Fibroblast of lung (primary cell): ENCODE measurements around the gene WDR48. TPM values are rescaled to one million over a fixed set of nuclear protein-coding genes. Genes with fewer than 3 reads are reported as not detected.
A peak's percentile ranks its signal among the peaks of the same experiment; 100 is the strongest.

Source experiments
- DNase-seq, 2 donors: peaks; one replicate each; pipeline versions ENCODE4 v3.0.0 to v3.0.0-alpha.2; 2010; ENCODE audit warnings: low read depth in 2 of 2
- H2AFZ ChIP-seq: 2 replicates; pipeline ENCODE4 v1.5.1; 2012; ENCODE audit warnings: low read length, control low read depth, inconsistent platforms
- H3K27ac ChIP-seq: 2 replicates; pipeline ENCODE4 v1.5.1; 2011; ENCODE audit warnings: low read length, control low read depth; ENCODE audit not compliant: insufficient read depth
- H3K27me3 ChIP-seq: 2 replicates; pipeline ENCODE4 v1.5.1; 2011; ENCODE audit warnings: mild to moderate bottlenecking, low read length; ENCODE audit not compliant: control insufficient read depth, insufficient read depth
- H3K36me3 ChIP-seq: 2 replicates; pipeline ENCODE4 v1.5.1; 2011; ENCODE audit warnings: low read length; ENCODE audit not compliant: control insufficient read depth, insufficient read depth
- H3K4me1 ChIP-seq: 2 replicates; pipeline ENCODE4 v1.5.1; 2011; ENCODE audit warnings: low read length; ENCODE audit not compliant: control insufficient read depth, insufficient read depth; ENCODE audit errors: extremely low read depth
- H3K4me2 ChIP-seq: 2 replicates; pipeline ENCODE4 v1.5.1; 2011; ENCODE audit warnings: low read length, control low read depth; ENCODE audit not compliant: insufficient read depth; ENCODE audit errors: extremely low read depth
- H3K4me3 ChIP-seq, 4 experiments: fragments of 200-600 bp in 1 of 4; sonication (generic) in 1 of 4; replicated peaks in 1 of 4; 2 replicates each; pipeline ENCODE4 v1.5.1; 2011 to 2016; ENCODE audit warnings: low read length in 4 of 4, low read depth in 3 of 4, mild to moderate bottlenecking in 3 of 4, control low read depth in 2 of 4, inconsistent platforms in 1 of 4, mixed read lengths in 1 of 4; ENCODE audit not compliant: insufficient read depth in 1 of 4; ENCODE audit errors: control extremely low read depth in 1 of 4
- H3K79me2 ChIP-seq: 2 replicates; pipeline ENCODE4 v1.5.1; 2012; ENCODE audit warnings: mild to moderate bottlenecking, low read length, inconsistent platforms; ENCODE audit not compliant: control insufficient read depth, insufficient read depth
- H3K9ac ChIP-seq: 2 replicates; pipeline ENCODE4 v1.5.1; 2011; ENCODE audit warnings: mild to moderate bottlenecking, low read length, control low read depth; ENCODE audit not compliant: insufficient read depth
- H3K9me3 ChIP-seq: 2 replicates; pipeline ENCODE4 v1.5.1; 2012; ENCODE audit warnings: low read depth, low read length; ENCODE audit not compliant: control insufficient read depth, insufficient read depth
- H4K20me1 ChIP-seq: 2 replicates; pipeline ENCODE4 v1.5.1; 2011; ENCODE audit warnings: low read length; ENCODE audit not compliant: control insufficient read depth, insufficient read depth; ENCODE audit errors: extremely low read depth
- EZH2 ChIP-seq: IDR thresholded peaks from 2 replicates; pipeline ENCODE4 v1.5.1; 2012; ENCODE audit warnings: low read length, control low read depth, mild to moderate bottlenecking; ENCODE audit errors: missing control alignments
- polyA plus RNA-seq, 2 donors: library from polyadenylated mRNA; depleted of rRNA in 1 of 2; stranded (reverse) in 1 of 2; unstranded in 1 of 2; fragments of >200 nt; gene quantifications; 2 replicates each; pipeline ENCODE4 v1.2.1, GENCODE V29; 2011 to 2012; ENCODE audit warnings: missing spikeins in 1 of 2
- total RNA-seq: library from RNA; depleted of rRNA; stranded (reverse); fragments of >200 nt; gene quantifications from 2 replicates; pipeline ENCODE4 v1.2.1, GENCODE V29; 2014
- TF ChIP-seq, protein P1 (sequence below), 2 donors: IDR thresholded peaks in 1 of 2; conservative IDR thresholded peaks in 1 of 2; 1 replicate in 1 of 2; 2 replicates in 1 of 2; pipeline ENCODE4 v1.5.1; 2011 to 2012; ENCODE audit warnings: low read length in 2 of 2, control low read depth in 1 of 2, inconsistent platforms in 1 of 2, low read depth in 1 of 2, mild to moderate bottlenecking in 1 of 2

Gene WDR48
- total and polyA plus RNA-seq, 2 donors (not counting 1 experiment from before 2014, with no cell fraction given) = 35.1 to 44.9 TPM

- H4K20me1 ChIP-seq = no peaks in the 10 kb centered on the region
- no peak overlapping the region for H3K9ac ChIP-seq
- H3K4me2 ChIP-seq = no peak overlapping the region
- H3K27ac ChIP-seq = no peak overlapping the region
- no peak for DNase-seq
- H3K79me2 ChIP-seq = no peaks in the 10 kb centered on the region
- H3K4me1 ChIP-seq = no peaks in the 10 kb centered on the region
- H3K27me3 ChIP-seq = no peaks in the 10 kb centered on the region
- peaks cover 7% of the 10 kb centered on the region for H3K36me3 ChIP-seq
- H3K4me3 ChIP-seq = no peak overlapping the region
- TF ChIP-seq EZH2 = no peak
- TF ChIP-seq, protein P1, sequence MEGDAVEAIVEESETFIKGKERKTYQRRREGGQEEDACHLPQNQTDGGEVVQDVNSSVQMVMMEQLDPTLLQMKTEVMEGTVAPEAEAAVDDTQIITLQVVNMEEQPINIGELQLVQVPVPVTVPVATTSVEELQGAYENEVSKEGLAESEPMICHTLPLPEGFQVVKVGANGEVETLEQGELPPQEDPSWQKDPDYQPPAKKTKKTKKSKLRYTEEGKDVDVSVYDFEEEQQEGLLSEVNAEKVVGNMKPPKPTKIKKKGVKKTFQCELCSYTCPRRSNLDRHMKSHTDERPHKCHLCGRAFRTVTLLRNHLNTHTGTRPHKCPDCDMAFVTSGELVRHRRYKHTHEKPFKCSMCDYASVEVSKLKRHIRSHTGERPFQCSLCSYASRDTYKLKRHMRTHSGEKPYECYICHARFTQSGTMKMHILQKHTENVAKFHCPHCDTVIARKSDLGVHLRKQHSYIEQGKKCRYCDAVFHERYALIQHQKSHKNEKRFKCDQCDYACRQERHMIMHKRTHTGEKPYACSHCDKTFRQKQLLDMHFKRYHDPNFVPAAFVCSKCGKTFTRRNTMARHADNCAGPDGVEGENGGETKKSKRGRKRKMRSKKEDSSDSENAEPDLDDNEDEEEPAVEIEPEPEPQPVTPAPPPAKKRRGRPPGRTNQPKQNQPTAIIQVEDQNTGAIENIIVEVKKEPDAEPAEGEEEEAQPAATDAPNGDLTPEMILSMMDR (conservative IDR thresholded peaks at IDR 0.05 in 1 of 2, IDR thresholded peaks at IDR 0.05 in 1 of 2; ENCODE audit: low read depth in 1 of 2, low read length in 2 of 2) = no peak
- H3K9me3 ChIP-seq = no peaks in the 10 kb centered on the region
- no peak overlapping the region for H2AFZ ChIP-seq
Measured at GRCh38 chr3:39086144-39086543, 34.3 kb downstream of the WDR48 start.

GRCh38 chr3:39088456-39088855 is 36.6 kb downstream of the WDR48 start:
- H2AFZ ChIP-seq = no peak overlapping the region
- no peaks in the 10 kb centered on the region for H3K4me1 ChIP-seq
- no peaks in the 10 kb centered on the region for H3K9me3 ChIP-seq
- H3K4me2 ChIP-seq = no peak overlapping the region
- H3K9ac ChIP-seq = no peak overlapping the region
- H3K79me2 ChIP-seq = no peaks in the 10 kb centered on the region
- H3K27me3 ChIP-seq = no peaks in the 10 kb centered on the region
- TF ChIP-seq, protein P1 (conservative IDR thresholded peaks at IDR 0.05 in 1 of 2, IDR thresholded peaks at IDR 0.05 in 1 of 2; ENCODE audit: low read depth in 1 of 2, low read length in 2 of 2) = no peak
- no peak for TF ChIP-seq EZH2
- no peak for DNase-seq
- no peaks in the 10 kb centered on the region for H4K20me1 ChIP-seq
- H3K27ac ChIP-seq = no peak overlapping the region
- peaks cover 9% of the 10 kb centered on the region for H3K36me3 ChIP-seq
- no peak overlapping the region for H3K4me3 ChIP-seq

DNA sequence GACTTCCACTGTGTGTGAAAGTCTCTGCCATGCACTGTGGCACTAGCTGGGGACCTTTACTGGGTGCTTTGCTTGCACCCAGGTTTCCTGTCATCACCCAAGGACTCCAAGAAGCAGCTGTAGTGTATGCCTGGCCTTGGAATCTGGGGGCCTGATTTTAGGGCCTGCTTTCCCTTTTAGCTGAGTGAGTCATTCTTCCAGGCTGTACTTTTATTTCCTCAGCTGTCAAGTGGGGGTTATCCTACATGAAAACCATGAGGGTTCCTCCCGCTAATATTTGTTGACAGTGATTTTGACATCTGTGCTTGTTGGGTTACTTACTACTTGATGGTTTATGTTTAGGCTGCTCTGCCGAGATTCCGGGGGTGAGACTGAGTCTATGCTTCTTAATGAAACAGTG is 37.1 kb downstream of the WDR48 start:
- Histone ChIP-seq H3K9ac (no peak overlapping the region), H3K79me2 (no peaks in the 10 kb centered on the region), H3K4me2 (no peak overlapping the region), H3K27me3 (no peaks in the 10 kb centered on the region), H3K4me1 (no peaks in the 10 kb centered on the region), H2AFZ (no peak overlapping the region), H3K36me3 (peaks cover 9% of the 10 kb centered on the region), H3K9me3 (no peaks in the 10 kb centered on the region), H3K4me3 (no peak overlapping the region), H3K27ac (no peak overlapping the region), H4K20me1 (no peaks in the 10 kb centered on the region)
- TF ChIP-seq EZH2 = no peak
- TF ChIP-seq, protein P1 (conservative IDR thresholded peaks at IDR 0.05 in 1 of 2, IDR thresholded peaks at IDR 0.05 in 1 of 2; ENCODE audit: low read depth in 1 of 2, low read length in 2 of 2) = no peak
- DNase-seq = peak; percentile 5 to 32
